Tibial nerve (tissue), 4 donors: ENCODE results near the gene TBC1D2B. TPM values are rescaled to one million over a fixed set of nuclear protein-coding genes. Genes with fewer than 3 reads are reported as not detected.

Source experiments
- DNase-seq, 2 donors: peaks; one replicate each; pipeline ENCODE4 v3.0.0-alpha.2; 2019; ENCODE audit warnings: low spot score in 2 of 2
- H3K27ac ChIP-seq, 4 donors: fragments of 200-600 bp; sonication (generic) in 3 of 4; one replicate each; pipeline ENCODE4 v1.5.1; 2017 to 2019; ENCODE audit warnings: mild to moderate bottlenecking in 1 of 4
- H3K27me3 ChIP-seq, 2 donors: fragments of 200-600 bp; sonication (generic) in 1 of 2; one replicate each; pipeline versions ENCODE4 v1.5.1 to v1.6.0; 2017 to 2019
- H3K36me3 ChIP-seq, 3 donors: fragments of 200-600 bp; sonication (generic); one replicate each; pipeline ENCODE4 v1.5.1; 2018 to 2019
- H3K4me1 ChIP-seq, 4 donors: fragments of 200-600 bp; sonication (generic) in 3 of 4; one replicate each; pipeline ENCODE4 v1.5.1; 2017 to 2019
- H3K4me3 ChIP-seq, 4 donors: fragments of 200-600 bp; sonication (generic) in 3 of 4; one replicate each; pipeline ENCODE4 v1.5.1; 2017 to 2019; ENCODE audit warnings: mild to moderate bottlenecking in 1 of 4, moderate library complexity in 1 of 4
- H3K9me3 ChIP-seq, 4 donors: fragments of 200-600 bp; sonication (generic) in 3 of 4; one replicate each; pipeline ENCODE4 v1.5.1; 2017 to 2019
- CTCF ChIP-seq, 5 experiments: fragments of 200-600 bp in 3 of 5; fragments of 450-650 bp in 2 of 5; sonication (generic) in 3 of 5; IDR thresholded peaks; one replicate each; pipeline ENCODE4 v1.5.1; 2016 to 2019; ENCODE audit warnings: antibody characterized with exemption in 5 of 5, mild to moderate bottlenecking in 3 of 5, moderate library complexity in 2 of 5
- EP300 ChIP-seq, 2 donors: sonication (generic); formaldehyde crosslinking; IDR thresholded peaks; one replicate each; pipeline ENCODE4 v1.6.1; 2017; ENCODE audit warnings: antibody characterized with exemption in 2 of 2, mild to moderate bottlenecking in 1 of 2
- POLR2A ChIP-seq, 2 donors: fragments of 450-650 bp; IDR thresholded peaks; one replicate each; pipeline ENCODE4 v1.6.1; 2017; ENCODE audit warnings: antibody characterized with exemption in 2 of 2, mild to moderate bottlenecking in 2 of 2, moderate library complexity in 2 of 2
- WGBS, 2 donors: methylation state at CpG; one replicate each; pipeline ENCODE4 v1.1.5; 2018; 5-methylcytosine and 5-hydroxymethylcytosine counted together
- total RNA-seq, 4 donors: library from RNA; depleted of rRNA; stranded (reverse); fragments of >200 nt; gene quantifications; one replicate each; pipeline ENCODE4 v1.1.0, GENCODE V29; 2016

TBC1D2B gene
- total RNA-seq, 4 donors from 2014 or later, result 64.5 to 127 (median 94.5) TPM

- Histone ChIP-seq H3K9me3 (no peaks in the 10 kb centered on the region), H3K36me3 (peaks cover 0 to 31% (median 3%) of the 10 kb centered on the region in 3 donors), H3K27ac (peak overlapping the region in 1 of 4 donors; percentile 47), H3K27me3 (no peaks in the 10 kb centered on the region), H3K4me1 (peaks cover 0 to 72% (median 30%) of the 10 kb centered on the region in 4 donors), H3K4me3 (no peak overlapping the region)
- DNase-seq, result no peak
- TF ChIP-seq CTCF (IDR thresholded peaks at IDR 0.05) (no peak), POLR2A (IDR thresholded peaks at IDR 0.05) (no peak)
- WGBS, 2 donors, result 84% methylated on average over 3 of the region's 3 CpGs
Measured at GRCh38 chr15:78041946-78042345, 35.6 kb downstream of the TBC1D2B start.

GRCh38 chr15:78040653-78041244 lies 36.8 kb downstream of the TBC1D2B start:
- Histone ChIP-seq H3K27ac (peak overlapping the region in 2 of 4 donors; percentile 28 to 47), H3K27me3 (no peaks in the 10 kb centered on the region), H3K4me1 (peaks cover 0 to 71% (median 25%) of the 10 kb centered on the region in 4 donors), H3K9me3 (no peaks in the 10 kb centered on the region), H3K4me3 (no peak overlapping the region), H3K36me3 (peaks cover 0 to 31% (median 3%) of the 10 kb centered on the region in 3 donors)
- 58 to 67% methylated on average over 1 of the region's 1 CpG for WGBS, 2 donors
- DNase-seq, result no peak
- TF ChIP-seq CTCF (IDR thresholded peaks at IDR 0.05), result no peak
- TF ChIP-seq EP300 (IDR thresholded peaks at IDR 0.05), result no peak

- Histone ChIP-seq H3K36me3 (peaks cover 0 to 29% (median 3%) of the 10 kb centered on the region in 3 donors), H3K4me1 (peaks cover 0 to 76% (median 35%) of the 10 kb centered on the region in 4 donors), H3K4me3 (no peak overlapping the region), H3K9me3 (no peaks in the 10 kb centered on the region), H3K27ac (peak overlapping the region in 1 of 4 donors; percentile 23), H3K27me3 (no peaks in the 10 kb centered on the region)
- TF ChIP-seq EP300 (IDR thresholded peaks at IDR 0.05), result no peak
- TF ChIP-seq POLR2A (IDR thresholded peaks at IDR 0.05), result no peak
- no peak for TF ChIP-seq CTCF (IDR thresholded peaks at IDR 0.05)
- DNase-seq, result no peak
- 75 to 77% methylated on average over 8 of the region's 8 CpGs for WGBS, 2 donors
Measured at GRCh38 chr15:78038585-78039247, 38.8 kb downstream of the TBC1D2B start.

- TF ChIP-seq CTCF (IDR thresholded peaks at IDR 0.05) (no peak), POLR2A (IDR thresholded peaks at IDR 0.05) (no peak), EP300 (IDR thresholded peaks at IDR 0.05) (no peak)
- peaks cover 0 to 73% (median 37%) of the 10 kb centered on the region in 4 donors for H3K4me1 ChIP-seq
- no peaks in the 10 kb centered on the region for H3K9me3 ChIP-seq
- H3K4me3 ChIP-seq, result no peak overlapping the region
- 57 to 65% methylated on average over 4 of the region's 4 CpGs for WGBS, 2 donors
- H3K27me3 ChIP-seq, result no peaks in the 10 kb centered on the region
- H3K27ac ChIP-seq, result peak overlapping the region in 3 of 4 donors; percentile 4 to 30 (median 6)
- DNase-seq, result no peak
- H3K36me3 ChIP-seq, result peaks cover 0 to 21% (median 3%) of the 10 kb centered on the region in 3 donors
Measured at GRCh38 chr15:78037779-78038305, 39.7 kb downstream of the TBC1D2B start.

GRCh38 chr15:78037328-78037727 lies 40.2 kb downstream of the TBC1D2B start:
- 68 to 81% methylated on average over 7 of the region's 7 CpGs for WGBS, 2 donors
- Histone ChIP-seq H3K9me3 (no peaks in the 10 kb centered on the region), H3K36me3 (peaks cover 0 to 16% (median 3%) of the 10 kb centered on the region in 3 donors), H3K27ac (no peak overlapping the region), H3K4me1 (peaks cover 0 to 73% (median 37%) of the 10 kb centered on the region in 4 donors), H3K27me3 (no peaks in the 10 kb centered on the region), H3K4me3 (no peak overlapping the region)
- TF ChIP-seq POLR2A (IDR thresholded peaks at IDR 0.05) (no peak), CTCF (IDR thresholded peaks at IDR 0.05) (no peak), EP300 (IDR thresholded peaks at IDR 0.05) (no peak)
- no peak for DNase-seq
